Stimulated activated CD4-positive, alpha-beta T cell treated with anti-CD3 and anti-CD28 coated beads, Interleukin-1b, Interleukin-23, amount 100 ng/mL, for 24 hours (primary cell): ENCODE measurements around the gene KIAA0232.
"Not testable (repeated sequence)": the region's sequence is repeated elsewhere in the genome, so short reads cannot be mapped to it uniquely, and the experiment has no call there.

Experiments used
- DNase-seq, 4 experiments: peaks; one replicate each; pipeline ENCODE4 v3.0.0-alpha.2; 2020; ENCODE audit warnings: low read depth in 4 of 4, low spot score in 1 of 4

KIAA0232 gene

DNA sequence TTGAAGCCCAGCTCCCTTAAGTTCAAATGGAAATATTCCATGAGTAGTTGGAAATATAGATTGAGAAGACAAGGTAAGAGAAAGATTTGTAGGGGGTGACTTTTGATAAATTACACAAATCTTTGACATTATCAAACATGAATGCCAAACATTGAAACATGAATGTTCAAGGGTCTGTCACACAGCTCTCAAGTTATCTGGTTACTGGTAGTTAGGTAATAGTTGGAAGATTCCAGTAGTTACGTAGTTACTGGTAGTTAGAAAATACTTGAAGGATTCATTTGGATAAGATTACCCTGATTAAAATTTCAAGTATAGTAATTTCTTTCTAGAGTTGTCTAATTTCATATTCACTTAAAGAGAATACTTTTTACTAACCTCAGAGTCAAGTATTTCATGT lies 20.7 kb downstream of the KIAA0232 start:
- no peak for DNase-seq

GRCh38 chr4:6804082-6804752 lies 21.7 kb downstream of the KIAA0232 start:
- DNase-seq: no peak

DNA sequence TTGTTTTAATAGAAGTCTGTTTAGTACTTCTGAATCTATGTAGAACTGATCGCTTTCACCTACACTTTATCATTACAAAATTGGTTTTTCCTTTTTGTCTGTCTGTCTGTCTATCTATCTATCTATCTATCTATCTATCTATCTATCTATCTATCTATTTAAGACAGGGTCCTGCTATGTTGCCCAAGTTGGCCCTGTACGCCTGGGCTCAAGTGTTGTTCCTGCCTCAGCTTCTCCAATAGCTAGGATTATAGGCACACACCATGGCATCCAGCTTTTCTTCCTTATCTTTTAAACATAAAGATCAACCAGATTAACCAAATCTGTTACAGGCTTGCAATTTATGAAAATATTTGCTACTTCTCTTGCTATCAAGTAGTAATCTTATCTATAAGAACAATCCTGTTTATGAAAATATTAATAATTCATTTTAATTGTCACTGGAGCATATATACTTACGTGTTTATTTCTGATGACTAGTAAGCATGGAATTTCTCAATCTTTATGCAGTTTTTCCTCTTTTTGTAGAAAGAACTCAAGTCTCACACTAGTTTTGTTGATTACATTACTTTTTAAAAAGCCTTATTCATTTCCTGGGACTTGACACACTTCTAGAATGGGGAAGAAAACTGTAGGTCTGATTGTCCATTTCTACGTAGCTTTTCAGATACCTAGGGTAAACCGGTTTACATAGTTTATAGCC lies 24.5 kb downstream of the KIAA0232 start:
- no peak for DNase-seq

DNA sequence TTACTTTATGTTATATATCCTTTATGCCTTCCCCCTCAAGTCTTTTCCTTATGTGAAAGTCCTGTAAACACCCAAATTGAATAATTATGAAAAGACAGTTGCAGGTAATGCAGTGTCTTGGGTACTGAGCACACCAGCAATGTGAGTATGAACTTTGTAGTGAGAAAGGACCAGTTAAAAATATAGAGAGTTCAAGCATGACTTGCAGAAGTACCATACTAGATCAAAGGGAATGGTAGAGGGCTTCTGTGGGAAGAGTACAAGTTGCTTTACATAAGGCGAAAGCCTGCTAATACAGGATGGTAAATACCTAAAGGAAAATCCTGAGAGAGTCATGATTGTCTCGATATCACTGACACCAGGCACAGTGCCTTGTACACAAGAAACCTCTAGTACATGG lies 25.7 kb downstream of the KIAA0232 start:
- no peak for DNase-seq

DNA sequence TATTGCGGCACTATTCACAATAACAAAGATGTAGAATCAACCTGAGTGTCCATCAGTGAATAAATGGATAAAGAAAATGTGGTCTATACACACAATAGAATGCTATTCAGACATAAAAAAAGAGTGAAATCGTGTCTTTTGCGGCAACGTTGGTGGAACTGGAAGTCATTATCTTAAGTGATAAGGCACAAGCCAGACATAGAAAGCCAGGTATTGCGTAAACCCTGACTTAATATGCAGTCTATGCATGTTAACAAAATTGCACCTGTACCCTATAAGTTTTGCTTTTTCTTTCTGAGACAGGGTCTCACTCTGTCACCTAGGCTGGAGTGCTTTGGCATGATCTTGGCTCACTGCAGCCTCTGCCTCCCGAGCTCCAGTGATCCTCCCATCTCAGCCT lies 28.6 kb downstream of the KIAA0232 start:
- no peak for DNase-seq

DNA sequence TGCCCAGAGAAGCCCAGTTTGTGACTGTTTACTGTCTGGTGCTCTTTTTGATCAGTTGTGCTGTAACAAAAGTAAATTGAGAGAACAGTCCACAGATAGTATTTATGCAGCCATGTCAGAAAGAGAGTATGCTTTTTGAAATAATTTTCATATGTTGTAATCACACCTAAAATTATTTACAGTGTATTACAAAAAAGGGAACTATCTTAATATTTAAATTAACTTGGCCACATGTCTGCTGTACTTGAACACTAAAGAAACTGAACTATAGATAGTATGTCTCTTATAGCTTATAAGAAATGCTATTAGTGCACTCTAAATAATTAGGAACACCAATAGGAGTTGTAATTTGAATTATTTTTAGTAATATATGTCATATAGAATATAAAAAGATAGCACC lies 30.2 kb downstream of the KIAA0232 start:
- DNase-seq: no peak

- no peak for DNase-seq
Measured at GRCh38 chr4:6813725-6814124, 31.2 kb downstream of the KIAA0232 start.

DNA sequence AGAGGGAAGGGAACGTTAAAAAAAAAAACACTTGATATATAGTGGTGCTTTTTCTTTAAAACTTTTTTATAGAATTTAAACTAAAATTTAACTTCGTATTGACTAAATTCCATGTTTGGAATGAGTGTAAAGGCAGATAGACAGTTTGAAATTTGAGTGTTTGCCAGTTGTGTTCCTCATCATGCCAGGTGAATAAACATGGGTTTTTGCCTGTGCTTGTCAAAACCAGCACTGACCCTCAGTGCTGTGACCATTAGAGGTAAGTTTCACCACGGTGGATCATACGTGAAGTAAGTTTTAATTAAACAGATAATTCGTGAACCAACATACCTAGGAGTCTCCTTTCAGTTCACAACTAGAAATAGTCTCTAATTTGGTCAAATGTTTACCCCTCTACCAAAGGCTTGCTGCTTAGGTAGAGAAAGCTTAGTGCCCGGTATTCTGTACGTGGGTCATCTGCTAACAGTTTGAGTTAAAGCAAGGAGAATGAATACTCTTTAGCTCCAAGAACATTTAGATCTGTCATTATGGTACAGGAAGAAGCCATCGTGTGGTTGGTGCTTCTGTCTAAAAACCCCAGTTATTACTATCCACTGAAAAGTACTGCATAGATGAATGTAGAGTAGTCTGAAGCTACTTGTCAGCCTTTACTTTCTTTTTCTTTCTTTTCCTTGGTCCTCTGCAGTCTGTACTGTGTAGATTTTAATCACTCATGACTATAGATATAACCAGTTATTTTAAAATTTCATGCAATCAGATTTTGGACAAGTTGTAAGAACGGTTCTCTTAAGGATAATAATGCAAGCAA lies 32.7 kb downstream of the KIAA0232 start:
- no peak for DNase-seq

DNA sequence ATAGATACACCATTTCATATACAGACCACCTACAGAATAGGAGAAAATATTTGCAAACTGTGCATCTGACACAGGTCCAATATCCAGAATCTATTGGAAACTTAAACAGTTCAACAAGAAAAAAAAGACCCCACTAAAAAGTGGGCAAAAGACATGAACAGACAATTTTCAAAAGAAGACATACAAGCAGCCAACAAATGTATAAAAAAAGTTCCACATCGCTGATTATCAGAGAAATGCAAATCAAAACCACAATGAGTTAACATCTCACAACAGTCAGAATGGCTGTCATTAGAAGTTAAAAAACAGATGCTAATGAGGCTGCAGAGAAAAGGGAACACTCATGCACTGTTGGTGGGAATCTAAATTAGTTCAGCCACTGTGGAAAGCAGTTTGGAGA lies 36.8 kb downstream of the KIAA0232 start:
- no peak for DNase-seq

DNA sequence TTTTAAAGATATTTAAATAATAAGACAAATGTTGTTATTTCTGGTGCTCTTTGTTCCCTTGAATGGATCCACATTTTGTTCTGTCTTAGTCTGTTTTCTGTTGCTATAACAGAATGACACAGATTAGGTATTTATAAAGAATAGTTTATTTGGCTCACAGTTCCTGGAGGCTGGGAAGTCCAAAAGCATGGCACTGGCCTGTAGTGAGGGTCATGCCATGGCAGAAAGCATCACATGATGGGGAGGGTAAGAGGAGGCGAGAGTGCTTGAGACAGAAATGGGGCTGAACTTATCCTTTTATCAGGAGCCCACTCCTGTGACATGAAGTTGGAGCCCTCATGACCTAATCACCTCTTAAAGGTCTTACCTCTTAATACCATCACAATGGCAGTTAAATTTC lies 38.2 kb downstream of the KIAA0232 start:
- DNase-seq: no peak

DNA sequence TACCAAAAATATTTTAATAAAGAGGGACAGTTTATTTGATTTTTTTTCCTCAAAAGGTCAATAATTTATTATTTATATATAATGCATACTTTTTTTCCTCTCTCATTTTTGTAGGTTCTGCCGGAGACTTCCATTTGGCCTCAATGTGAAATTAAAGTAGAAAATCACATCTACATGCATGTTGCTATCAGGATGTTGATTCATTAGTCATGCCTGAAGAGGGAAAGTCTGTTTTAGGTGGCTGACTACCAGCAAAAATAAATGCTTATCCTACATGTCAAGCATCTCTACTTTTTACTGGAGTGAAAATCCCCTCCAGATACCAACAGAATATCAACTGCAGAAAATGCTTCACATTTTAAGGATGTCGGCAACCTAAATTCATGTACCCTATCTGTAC lies 41.5 kb downstream of the KIAA0232 start:
- no peak for DNase-seq

GRCh38 chr4:6824772-6825402 lies 42.4 kb downstream of the KIAA0232 start:
- no peak for DNase-seq

- no peak for DNase-seq
Measured at GRCh38 chr4:6825403-6825802, 42.9 kb downstream of the KIAA0232 start.

DNA sequence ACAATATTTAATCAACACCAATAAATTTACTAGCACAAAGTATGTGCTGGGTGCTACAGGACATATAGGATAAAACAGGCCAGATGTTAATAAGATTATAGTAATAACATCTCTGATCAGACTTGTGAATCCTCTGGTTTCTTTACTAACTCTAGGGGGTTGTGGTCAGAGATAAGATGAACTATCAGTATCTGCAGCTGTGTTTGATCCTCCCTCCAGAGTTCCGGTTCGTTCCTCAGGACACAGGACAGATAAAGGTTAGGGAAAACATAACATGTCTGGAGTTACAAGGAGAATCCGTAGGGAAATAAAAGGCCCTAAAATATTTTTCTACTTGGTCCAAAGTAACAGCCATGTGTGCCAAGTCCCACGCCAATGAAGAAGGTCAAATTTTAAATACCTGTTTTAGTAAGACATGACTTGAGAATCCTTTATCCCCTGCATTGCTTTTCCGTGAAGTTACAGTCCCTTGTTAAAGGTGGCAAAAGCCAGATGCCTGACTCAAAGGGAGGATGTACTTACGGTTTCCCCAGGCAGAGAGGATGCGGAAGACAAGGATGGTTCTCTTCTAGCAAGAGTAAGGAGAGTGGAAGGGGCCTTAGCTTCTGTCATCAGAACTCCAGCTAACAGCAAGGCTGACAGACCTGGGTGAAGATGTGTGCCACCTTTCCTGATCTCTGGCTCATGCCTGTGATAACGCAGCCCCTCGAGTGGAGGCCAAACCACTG lies 44.4 kb downstream of the KIAA0232 start:
- DNase-seq: no peak

DNA sequence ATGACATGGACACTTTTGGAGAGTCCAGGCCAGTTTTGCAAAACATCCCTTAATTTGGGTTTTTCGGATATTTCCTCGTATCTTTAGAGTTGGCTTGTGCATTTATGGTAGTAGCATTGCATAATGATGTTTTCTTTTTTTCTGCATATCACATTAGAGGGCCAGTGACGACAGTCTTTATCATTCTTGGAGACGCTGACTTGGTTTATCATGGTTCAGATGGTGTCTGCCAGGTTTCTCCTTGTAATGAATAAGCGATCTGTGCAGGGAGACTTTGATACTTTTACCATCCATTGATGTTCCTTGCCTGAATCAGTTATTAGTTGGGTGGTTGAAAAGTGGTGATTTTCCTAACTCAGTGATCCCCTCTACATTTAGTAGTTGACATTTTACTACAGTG lies 46.6 kb downstream of the KIAA0232 start:
- no peak for DNase-seq

- no peak for DNase-seq
Measured at GRCh38 chr4:6834867-6835266, 52.3 kb downstream of the KIAA0232 start.

DNA sequence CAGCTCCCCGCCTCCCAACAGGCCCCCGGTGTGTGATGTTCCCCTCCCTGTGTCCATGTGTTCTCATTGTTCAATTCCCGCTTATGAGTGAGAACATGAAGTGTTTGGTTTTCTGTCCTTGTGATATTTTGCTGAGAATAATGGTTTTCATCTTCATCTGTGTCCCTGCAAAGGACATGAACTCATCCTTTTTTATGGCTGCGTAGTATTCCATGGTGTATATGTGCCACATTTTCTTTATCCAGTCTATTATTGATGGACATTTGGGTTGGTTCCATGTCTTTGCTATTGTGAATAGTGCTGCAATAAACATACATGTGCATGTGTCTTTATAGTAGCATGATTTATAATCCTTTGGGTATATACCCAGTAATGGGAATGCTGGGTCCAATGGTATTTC lies 53.1 kb downstream of the KIAA0232 start:
- not testable (repeated sequence) for DNase-seq

GRCh38 chr4:6837106-6837505 lies 54.6 kb downstream of the KIAA0232 start:
- not testable (repeated sequence) for DNase-seq

DNA sequence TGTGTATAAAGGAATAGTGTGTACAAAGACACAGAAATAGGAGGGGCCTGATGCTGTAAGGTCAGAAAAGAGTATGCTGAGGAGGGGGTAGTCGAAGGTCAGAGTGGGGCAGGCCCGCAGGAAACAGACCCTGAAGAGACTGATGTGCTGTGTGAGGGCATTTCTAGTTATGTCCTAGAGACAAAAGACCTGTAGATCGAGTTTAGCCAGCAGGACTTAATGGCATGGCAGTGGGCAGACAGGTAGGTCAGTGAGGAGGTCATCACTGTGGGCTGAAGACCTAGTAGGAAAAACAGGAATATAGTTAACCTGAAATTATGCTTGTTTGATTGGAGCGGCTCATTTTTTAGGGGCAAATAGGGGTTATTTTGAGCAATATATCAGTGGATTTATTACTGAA lies 57.1 kb downstream of the KIAA0232 start:
- no peak for DNase-seq

- no peak for DNase-seq
Measured at GRCh38 chr4:6840062-6840976, 57.8 kb downstream of the KIAA0232 start.
